GM12864 (cell line): ENCODE data around the gene TENT5A.

Experiments used
- DNase-seq: peaks from one replicate; pipeline ENCODE4 v3.0.0-alpha.2; 2011; ENCODE audit warnings: low read depth
- H3K4me3 ChIP-seq: 2 replicates; pipeline ENCODE4 v1.5.1; 2011; ENCODE audit warnings: mild to moderate bottlenecking, low read depth, low read length, control low read depth
- TF ChIP-seq, protein P1 (sequence below): IDR thresholded peaks from 2 replicates; pipeline ENCODE4 v1.5.1; 2011; ENCODE audit warnings: low read depth, mild to moderate bottlenecking, moderate library complexity, low read length, control low read depth, inconsistent platforms; ENCODE audit errors: missing control alignments

The TENT5A gene

DNA sequence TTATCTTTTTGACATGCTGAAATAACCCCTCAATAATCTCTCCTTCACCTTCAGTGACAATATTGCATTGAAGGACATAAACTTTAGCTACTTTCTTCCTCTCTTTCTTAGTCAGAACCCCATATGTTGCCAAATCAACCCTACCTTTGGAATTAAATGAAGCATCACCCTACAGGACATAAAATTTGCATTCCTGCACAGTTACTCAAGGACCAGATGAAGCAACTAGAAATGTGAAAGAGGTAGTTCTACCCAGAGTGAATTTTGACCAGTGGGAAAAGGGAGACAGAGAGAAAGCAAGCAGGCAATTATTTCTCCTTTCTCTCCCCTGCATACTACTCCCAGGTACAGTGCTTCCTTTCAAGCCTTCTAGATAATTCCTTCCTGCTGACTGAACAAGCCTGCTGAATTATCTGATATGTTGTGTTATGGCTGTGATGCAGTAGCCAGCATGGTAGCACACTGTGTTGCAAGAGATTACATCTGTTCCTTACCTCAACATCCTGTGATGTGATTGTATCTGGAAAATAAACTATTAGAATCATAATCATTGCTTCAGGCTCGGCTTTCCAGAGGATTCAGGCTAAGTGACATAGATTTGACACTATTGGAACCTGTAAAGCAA, 16.6 kb downstream of the TENT5A start:
- no peak for DNase-seq
- TF ChIP-seq, protein P1, sequence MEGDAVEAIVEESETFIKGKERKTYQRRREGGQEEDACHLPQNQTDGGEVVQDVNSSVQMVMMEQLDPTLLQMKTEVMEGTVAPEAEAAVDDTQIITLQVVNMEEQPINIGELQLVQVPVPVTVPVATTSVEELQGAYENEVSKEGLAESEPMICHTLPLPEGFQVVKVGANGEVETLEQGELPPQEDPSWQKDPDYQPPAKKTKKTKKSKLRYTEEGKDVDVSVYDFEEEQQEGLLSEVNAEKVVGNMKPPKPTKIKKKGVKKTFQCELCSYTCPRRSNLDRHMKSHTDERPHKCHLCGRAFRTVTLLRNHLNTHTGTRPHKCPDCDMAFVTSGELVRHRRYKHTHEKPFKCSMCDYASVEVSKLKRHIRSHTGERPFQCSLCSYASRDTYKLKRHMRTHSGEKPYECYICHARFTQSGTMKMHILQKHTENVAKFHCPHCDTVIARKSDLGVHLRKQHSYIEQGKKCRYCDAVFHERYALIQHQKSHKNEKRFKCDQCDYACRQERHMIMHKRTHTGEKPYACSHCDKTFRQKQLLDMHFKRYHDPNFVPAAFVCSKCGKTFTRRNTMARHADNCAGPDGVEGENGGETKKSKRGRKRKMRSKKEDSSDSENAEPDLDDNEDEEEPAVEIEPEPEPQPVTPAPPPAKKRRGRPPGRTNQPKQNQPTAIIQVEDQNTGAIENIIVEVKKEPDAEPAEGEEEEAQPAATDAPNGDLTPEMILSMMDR: no peak

DNA sequence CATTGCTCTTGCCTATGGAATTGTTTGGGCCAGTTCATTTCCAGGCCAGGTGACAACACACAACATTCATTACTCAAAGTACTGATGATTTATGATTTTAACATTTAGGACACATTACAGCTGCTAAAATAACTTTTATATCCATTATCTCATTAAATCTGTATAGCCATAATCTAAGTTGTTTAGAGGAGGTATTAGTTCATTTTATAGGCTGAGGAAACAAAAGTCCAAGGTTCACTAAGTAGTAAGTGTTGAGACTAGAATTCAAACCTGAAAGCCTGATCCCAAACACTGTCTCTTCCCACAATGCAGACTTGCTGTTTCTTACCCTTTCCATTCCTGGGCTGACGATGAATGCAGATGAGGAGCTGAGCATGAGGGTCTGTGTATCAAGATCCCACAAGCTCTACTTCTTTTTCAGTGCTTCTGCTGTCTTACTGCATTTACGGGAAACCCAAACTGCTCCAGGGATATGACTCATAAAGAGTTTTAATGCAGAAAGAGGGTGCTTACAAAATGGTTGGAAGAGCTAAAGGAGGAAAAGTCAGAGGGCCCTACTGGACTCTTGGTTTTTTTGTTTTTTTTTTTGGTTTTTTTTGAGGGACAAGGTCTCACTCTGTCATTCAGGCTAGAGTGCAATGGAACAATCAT, 17.9 kb downstream of the TENT5A start:
- DNase-seq: no peak
- TF ChIP-seq, protein P1: no peak

More for the DNA sequence above, 16.6 kb downstream of the TENT5A start:
- no peak overlapping the region for H3K4me3 ChIP-seq

DNA sequence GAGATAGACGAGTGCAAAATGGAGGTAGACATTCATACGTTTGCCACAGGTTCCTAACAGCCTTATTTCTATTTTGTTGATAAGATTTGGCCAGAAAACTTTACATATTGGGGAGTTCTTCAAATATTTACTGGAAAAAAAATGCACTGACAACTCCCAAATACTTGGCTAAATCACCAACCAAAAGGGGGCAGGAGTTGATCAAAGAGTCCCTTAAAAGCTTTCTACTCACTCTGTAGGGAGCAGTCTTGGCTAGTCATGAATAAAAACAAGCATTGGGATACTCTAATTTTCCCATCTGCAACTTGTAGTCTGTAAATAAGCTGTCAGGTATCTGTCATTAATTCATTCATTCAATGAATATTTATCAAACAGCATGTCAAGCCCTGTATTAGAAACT, 18.4 kb downstream of the TENT5A start:
- no peak for DNase-seq
- TF ChIP-seq, protein P1: no peak
- no peak overlapping the region for H3K4me3 ChIP-seq

More for the DNA sequence above, 17.9 kb downstream of the TENT5A start:
- H3K4me3 ChIP-seq: no peak overlapping the region

DNA sequence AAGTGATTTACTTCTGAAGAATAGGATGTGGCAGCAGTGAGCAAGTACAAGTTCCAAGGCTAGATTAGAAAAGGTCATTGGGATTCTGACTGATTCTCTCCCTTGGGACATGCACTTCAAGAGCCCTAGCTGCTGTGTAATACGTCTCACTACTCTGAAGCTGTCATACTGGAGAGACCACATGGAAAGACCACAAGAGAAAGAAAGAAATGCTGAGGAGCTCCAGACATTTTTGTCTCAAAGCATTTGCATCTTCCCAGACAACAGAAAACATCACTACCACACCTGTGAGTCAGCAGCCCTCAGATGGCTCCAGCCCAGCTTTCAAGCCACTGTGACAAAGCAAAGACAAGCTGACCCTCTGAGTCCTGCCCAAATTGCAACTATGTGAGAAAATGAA, 20.7 kb downstream of the TENT5A start:
- TF ChIP-seq, protein P1: no peak
- H3K4me3 ChIP-seq: no peak overlapping the region
- no peak for DNase-seq

DNA sequence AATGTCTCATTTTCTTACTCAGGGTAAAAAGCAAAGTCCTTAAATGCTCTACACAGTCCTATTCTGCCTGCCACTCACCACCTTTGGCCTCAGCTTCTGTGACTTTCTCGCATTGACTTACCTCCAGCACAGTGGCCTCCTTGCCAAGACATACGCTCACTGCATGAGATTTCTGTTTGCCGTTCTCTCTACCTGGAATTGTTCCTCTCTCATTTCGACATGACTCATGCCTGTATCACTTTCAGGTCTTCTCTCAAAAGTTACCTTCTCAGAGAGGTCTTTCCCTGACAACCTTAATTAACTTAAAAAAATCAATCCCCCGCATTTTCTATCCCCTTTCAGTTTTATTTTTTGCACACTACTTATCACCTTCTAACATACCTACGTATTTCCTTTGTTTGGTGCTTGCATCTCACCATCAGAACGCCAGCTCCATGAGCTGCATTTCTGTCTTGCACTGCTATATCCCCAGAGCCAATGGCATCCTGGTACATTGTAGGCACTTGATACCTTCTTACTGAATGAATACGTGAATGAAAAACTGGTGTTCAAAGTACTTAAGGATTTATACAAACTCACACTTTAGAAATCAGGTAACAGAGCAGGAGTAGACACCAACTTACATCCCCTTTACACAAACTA, 24.5 kb downstream of the TENT5A start:
- no peak for DNase-seq
- H3K4me3 ChIP-seq: no peak overlapping the region
- TF ChIP-seq, protein P1: no peak

DNA sequence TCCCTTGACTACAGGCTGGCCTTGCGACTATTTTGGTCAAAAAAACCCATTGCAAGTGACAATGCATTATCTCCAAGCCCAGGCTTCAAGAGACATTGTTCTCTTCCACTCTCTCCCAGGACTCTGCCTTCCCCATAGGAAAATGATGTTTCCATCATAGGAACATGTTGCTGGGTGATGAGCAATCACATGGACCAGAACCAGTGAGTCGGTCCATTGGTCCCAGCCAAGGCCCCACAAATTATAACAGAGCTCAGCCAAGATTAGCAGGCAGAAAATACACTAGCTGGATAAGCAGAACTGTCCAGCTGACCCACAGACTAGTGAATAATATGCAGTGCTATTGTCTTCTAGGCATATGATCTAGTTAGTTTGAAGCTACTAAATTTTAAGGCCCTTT, 27.4 kb downstream of the TENT5A start:
- no peak overlapping the region for H3K4me3 ChIP-seq
- no peak for DNase-seq
- TF ChIP-seq, protein P1: no peak
